Fibroblast of villous mesenchyme (primary cell): ENCODE measurements around the gene ART4. TPM values are rescaled to one million over a fixed set of nuclear protein-coding genes. Genes with fewer than 3 reads are reported as not detected.

ENCODE experiments used
- DNase-seq: peaks from one replicate; pipeline ENCODE4 v3.0.0-alpha.2; 2010; ENCODE audit warnings: low read depth
- H3K4me3 ChIP-seq: 2 replicates; pipeline ENCODE4 v1.5.1; 2011; ENCODE audit warnings: low read depth, mild to moderate bottlenecking, low read length
- total RNA-seq: library from RNA; depleted of rRNA; stranded (reverse); fragments of >200 nt; gene quantifications from 2 replicates; pipeline ENCODE4 v1.2.3, GENCODE V29; 2012
- TF ChIP-seq, protein P1 (sequence below): IDR thresholded peaks from 2 replicates; pipeline ENCODE4 v1.5.1; 2012; ENCODE audit warnings: low read depth, mild to moderate bottlenecking, low read length; ENCODE audit not compliant: insufficient read depth

Gene ART4
- total RNA-seq, 1 donor = under 0.01 TPM

DNA sequence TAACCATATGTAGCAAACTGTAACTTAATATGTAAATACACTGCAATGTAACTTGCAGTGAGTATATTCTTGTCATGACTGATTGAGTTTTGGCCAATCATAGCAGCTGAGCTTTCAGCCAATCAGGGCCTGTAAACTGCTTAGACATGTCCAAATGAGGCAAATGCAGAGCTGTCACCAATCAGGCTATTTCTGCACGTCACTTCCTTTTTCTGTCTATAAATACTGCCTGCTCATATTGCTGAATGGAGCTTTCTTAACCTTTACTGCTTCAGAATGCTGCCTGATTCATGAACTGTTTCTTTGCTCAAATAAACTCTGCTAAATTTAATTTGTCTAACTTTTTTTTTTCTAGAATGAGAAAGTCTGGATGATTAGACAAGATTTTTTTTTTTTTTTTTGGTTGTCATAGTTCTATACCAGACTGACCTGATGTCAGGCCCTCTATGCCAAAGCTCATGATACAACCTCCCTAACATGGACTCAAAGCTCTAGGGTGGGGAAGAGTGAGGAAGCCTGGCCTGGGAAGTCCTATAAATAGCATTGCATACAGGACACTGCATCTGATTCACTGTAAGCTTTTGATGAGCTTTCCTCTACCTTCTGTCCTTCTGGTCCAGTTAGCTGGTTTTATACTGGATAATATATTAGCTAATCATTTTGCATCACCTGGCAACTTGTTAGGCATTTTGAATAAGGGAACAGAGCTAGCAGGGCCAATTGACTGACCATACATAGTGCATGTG is 30.3 kb upstream of the ART4 start:
- no peak overlapping the region for H3K4me3 ChIP-seq
- no peak for DNase-seq
- TF ChIP-seq, protein P1, sequence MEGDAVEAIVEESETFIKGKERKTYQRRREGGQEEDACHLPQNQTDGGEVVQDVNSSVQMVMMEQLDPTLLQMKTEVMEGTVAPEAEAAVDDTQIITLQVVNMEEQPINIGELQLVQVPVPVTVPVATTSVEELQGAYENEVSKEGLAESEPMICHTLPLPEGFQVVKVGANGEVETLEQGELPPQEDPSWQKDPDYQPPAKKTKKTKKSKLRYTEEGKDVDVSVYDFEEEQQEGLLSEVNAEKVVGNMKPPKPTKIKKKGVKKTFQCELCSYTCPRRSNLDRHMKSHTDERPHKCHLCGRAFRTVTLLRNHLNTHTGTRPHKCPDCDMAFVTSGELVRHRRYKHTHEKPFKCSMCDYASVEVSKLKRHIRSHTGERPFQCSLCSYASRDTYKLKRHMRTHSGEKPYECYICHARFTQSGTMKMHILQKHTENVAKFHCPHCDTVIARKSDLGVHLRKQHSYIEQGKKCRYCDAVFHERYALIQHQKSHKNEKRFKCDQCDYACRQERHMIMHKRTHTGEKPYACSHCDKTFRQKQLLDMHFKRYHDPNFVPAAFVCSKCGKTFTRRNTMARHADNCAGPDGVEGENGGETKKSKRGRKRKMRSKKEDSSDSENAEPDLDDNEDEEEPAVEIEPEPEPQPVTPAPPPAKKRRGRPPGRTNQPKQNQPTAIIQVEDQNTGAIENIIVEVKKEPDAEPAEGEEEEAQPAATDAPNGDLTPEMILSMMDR = no peak

DNA sequence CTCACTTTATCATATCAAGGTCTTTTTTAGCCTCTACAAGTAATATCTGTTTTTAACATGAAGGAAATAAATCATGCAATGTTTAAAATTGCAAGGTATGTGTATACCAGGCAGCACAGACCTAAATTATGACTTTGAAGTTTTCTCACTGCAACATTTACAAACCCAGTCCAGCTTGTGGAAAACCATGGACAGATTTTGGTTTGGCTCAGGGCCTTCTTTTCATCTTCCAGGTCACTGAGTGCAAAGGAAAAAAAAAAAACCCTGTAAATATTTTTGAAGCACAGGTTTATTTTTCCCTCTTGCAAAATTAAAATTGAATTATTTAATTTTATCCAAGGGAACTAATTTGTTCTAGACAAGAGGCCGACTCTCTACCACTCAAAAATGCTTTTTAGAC is 28.6 kb upstream of the ART4 start:
- TF ChIP-seq, protein P1 = no peak
- no peak overlapping the region for H3K4me3 ChIP-seq
- no peak for DNase-seq

DNA sequence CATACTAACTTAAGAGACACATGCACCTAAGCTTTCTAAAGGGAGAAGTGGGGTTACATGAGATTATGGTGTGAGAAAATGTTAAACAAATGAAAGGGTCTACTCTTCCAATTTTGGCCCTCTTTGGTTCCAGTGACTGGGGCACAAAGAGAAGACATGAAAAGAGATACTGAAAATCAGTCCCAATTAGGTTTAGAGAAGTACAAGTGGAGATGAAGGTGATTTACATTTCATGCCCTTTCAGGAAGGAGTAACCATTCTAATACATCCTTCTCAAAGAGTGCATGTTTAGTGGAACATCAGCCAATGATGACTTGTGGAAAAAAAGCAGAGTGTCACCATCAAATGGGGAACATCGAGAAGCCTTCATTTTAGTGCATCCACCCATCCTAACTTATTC is 27.9 kb upstream of the ART4 start:
- no peak for DNase-seq
- TF ChIP-seq, protein P1 = no peak
- no peak overlapping the region for H3K4me3 ChIP-seq

DNA sequence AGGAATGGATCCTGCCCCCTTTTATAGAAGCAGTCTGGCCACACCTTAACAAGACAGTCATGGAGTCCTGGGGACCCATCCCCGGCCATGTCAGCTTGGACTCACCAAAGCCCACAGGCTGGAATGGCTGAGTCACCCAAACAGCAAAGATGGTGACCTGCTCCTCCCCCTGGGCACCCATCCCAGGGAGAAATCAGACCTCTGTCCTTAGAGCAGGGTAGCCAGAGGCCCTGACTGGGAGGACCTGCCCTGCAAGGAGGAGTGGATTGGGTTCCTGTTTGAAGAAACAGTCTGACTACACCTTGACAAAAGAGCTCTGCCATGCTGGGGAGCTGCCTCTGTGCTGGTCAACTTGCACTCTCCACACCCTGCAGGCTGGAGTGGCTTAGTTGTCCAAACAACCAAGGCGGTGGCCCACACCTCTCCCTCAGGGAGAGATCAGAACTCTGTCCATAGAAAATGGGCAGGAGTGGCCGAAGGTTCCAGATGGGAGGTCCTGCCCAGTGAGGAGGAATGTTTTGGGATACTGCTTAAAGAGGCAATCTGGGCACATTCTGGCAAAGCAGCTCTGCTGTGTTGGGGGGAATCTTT is 25.7 kb upstream of the ART4 start:
- no peak for DNase-seq
- TF ChIP-seq, protein P1 = no peak
- no peak overlapping the region for H3K4me3 ChIP-seq

DNA sequence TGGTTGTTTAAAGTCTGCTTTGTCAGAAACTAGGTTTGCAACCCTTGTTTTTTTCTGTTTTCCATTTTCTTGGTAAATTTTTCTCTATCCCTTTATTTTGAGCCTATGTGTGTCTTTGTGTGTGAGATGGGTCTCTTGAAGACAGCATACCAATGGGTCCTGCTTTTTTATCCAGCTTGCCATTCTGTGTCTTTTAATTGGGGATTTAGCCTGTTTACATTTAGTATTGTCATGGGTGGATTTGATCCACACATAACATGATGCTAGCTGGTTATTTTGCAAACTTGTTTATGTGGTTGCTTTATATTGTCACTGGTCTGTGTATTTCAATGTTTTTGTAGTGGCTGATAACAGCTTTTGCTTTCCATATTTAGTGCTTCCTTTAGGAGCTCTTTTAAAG is 17.2 kb upstream of the ART4 start:
- TF ChIP-seq, protein P1 = no peak
- no peak for DNase-seq
- H3K4me3 ChIP-seq = no peak overlapping the region

DNA sequence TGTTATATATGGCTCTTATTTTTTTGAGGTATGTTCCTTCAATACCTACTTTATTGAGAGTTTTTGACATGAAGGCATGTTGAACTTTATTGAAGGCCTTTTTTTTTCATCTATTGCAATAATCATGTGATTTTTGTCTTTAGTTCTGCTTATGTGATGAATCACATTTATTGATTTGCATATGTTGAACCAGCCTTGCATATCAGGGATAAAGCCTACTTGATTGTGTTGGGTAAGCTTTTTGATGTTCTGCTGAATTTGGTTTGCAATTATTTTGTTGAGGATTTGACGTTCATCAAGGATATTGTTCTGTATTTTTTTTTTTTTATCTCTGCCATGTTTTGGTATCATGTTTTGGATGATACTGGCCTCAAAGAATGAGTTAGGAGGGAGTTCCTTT is 15.2 kb upstream of the ART4 start:
- TF ChIP-seq, protein P1 = no peak
- DNase-seq = no peak
- H3K4me3 ChIP-seq = no peak overlapping the region
